ENCODE data around the gene FGF22.

Gene FGF22

DNA sequence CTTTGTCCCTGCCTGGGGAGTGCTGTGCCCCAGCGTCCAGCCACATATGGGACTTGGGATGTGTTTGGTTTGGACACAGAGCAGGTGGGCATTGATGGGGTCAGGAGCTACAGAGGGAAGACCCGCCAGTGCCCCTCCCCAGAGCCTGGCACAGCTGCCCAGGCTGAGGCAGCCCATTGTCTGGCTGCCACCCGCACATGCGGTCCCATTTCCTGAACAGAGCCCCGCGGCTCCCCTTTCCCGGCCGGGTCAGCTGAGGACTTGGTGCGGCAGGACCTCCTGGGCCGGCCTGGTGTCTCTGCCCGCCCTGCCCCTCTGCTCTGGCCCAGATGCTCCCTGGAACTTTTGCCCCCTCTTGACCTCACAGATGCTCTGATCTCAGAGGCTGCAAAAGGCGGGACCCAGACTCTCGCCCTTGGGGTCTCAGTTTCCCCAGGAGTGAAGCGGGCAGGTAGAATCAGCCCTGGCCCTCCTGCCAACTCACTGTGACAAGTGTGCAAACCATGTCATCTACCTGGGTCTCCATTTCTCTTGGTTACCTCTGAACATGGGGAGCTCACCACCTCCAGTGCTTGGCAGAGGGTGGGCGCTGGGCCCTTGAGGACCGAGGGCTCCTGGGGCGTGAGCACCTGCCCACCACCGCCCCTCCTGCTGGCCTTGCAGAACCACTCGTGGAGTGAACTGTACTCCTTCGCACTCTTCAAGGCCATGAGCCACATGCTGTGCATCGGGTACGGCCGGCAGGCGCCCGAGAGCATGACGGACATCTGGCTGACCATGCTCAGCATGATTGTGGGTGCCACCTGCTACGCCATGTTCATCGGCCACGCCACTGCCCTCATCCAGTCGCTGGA, 32.2 kb upstream of the FGF22 start:
- no peak overlapping the region for H3K4me3 ChIP-seq (ENCODE audit: insufficient read depth, low read depth, low read length, poor library complexity, severe bottlenecking)
- peaks cover 25% of the 10 kb centered on the region for H3K4me1 ChIP-seq (ENCODE audit: control insufficient read depth, insufficient read depth, low read length, poor library complexity, severe bottlenecking)
- no peak overlapping the region for H3K27ac ChIP-seq (ENCODE audit: insufficient read depth, low read length, poor library complexity, severe bottlenecking)
- no peak for DNase-seq
- no peaks in the 10 kb centered on the region for H3K27me3 ChIP-seq (replicated peaks; ENCODE audit: control insufficient read depth, insufficient read depth, low read length, poor library complexity, severe bottlenecking)
- H3K36me3 ChIP-seq (ENCODE audit: control insufficient read depth, insufficient read depth, low read length) = no peaks in the 10 kb centered on the region
- no peaks in the 10 kb centered on the region for H3K9me3 ChIP-seq (ENCODE audit: control insufficient read depth, low read length)

- Histone ChIP-seq H3K36me3 (ENCODE audit: control insufficient read depth, insufficient read depth, low read length) (no peaks in the 10 kb centered on the region), H3K4me3 (ENCODE audit: insufficient read depth, low read depth, low read length, poor library complexity, severe bottlenecking) (no peak overlapping the region), H3K27ac (ENCODE audit: insufficient read depth, low read length, poor library complexity, severe bottlenecking) (no peak overlapping the region), H3K4me1 (ENCODE audit: control insufficient read depth, insufficient read depth, low read length, poor library complexity, severe bottlenecking) (peaks cover 25% of the 10 kb centered on the region), H3K27me3 (replicated peaks; ENCODE audit: control insufficient read depth, insufficient read depth, low read length, poor library complexity, severe bottlenecking) (no peaks in the 10 kb centered on the region), H3K9me3 (ENCODE audit: control insufficient read depth, low read length) (no peaks in the 10 kb centered on the region)
- DNase-seq = no peak
Measured at GRCh38 chr19:608155-609003, 31.3 kb upstream of the FGF22 start.

DNA sequence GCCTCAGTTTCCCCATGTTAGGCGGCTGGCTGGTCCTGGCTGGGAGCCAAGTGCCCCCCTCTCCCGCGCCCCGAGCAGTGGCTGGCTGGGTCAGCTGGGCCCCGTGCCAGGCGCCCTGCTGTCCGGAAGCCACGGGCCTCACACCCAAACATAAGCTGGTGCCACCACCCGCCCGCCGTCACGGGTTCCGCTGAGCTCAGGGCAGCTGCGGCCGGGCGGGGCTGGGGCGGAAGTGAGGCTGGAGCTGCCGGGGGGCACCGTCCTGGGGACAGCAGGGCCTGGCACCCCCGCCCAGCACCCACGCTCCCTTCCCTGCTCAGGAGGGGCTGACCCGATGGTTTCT, 30.7 kb upstream of the FGF22 start:
- H3K27ac ChIP-seq (ENCODE audit: insufficient read depth, low read length, poor library complexity, severe bottlenecking) = no peak overlapping the region
- H3K27me3 ChIP-seq (replicated peaks; ENCODE audit: control insufficient read depth, insufficient read depth, low read length, poor library complexity, severe bottlenecking) = no peaks in the 10 kb centered on the region
- H3K4me1 ChIP-seq (ENCODE audit: control insufficient read depth, insufficient read depth, low read length, poor library complexity, severe bottlenecking) = peaks cover 25% of the 10 kb centered on the region
- no peaks in the 10 kb centered on the region for H3K36me3 ChIP-seq (ENCODE audit: control insufficient read depth, insufficient read depth, low read length)
- no peak for DNase-seq
- no peak overlapping the region for H3K4me3 ChIP-seq (ENCODE audit: insufficient read depth, low read depth, low read length, poor library complexity, severe bottlenecking)
- no peaks in the 10 kb centered on the region for H3K9me3 ChIP-seq (ENCODE audit: control insufficient read depth, low read length)

GRCh38 chr19:610071-610800, 29.4 kb upstream of the FGF22 start:
- H3K27me3 ChIP-seq (replicated peaks; ENCODE audit: control insufficient read depth, insufficient read depth, low read length, poor library complexity, severe bottlenecking) = no peaks in the 10 kb centered on the region
- H3K4me3 ChIP-seq (ENCODE audit: insufficient read depth, low read depth, low read length, poor library complexity, severe bottlenecking) = peak overlapping the region; percentile 56
- DNase-seq = peak in 2 of 3 donors; percentile 7 to 30
- peak overlapping the region; percentile 69 for H3K27ac ChIP-seq (ENCODE audit: insufficient read depth, low read length, poor library complexity, severe bottlenecking)
- no peaks in the 10 kb centered on the region for H3K36me3 ChIP-seq (ENCODE audit: control insufficient read depth, insufficient read depth, low read length)
- H3K9me3 ChIP-seq (ENCODE audit: control insufficient read depth, low read length) = no peaks in the 10 kb centered on the region
- H3K4me1 ChIP-seq (ENCODE audit: control insufficient read depth, insufficient read depth, low read length, poor library complexity, severe bottlenecking) = peaks cover 25% of the 10 kb centered on the region

DNA sequence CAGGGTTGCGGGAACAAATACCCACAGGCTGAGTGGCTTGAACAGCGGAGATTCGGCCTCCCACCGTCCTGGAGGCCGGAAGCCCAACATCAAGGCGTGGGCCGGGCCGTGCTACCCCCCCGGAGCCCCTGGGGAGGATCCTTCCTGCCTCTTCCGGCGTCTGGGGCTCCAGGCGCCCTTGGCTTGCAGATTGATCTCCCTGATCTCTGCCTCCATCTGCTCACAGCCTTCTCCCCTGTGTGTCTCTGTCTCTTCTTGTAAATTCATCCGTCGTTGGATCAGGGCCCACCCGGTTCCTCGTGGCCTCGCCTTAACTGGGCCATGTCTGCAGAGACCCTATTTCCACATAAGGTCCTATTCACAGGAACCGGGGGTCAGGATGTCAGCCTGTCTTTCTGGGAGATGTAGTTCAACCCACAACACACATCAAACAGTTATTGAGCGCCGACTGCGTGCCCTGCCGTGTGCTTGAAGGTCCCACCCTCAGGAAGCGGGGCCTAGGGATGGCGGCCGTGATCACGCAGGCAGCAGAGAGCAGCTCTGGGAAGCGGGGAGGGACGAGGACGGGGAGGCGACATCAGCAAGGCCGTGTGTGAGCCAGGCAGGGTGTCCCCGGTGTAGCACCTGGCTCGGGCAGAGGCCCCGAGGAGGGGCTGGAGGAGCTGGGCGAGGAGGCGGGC, 28.7 kb upstream of the FGF22 start:
- Histone ChIP-seq H3K36me3 (ENCODE audit: control insufficient read depth, insufficient read depth, low read length) (no peaks in the 10 kb centered on the region), H3K27ac (ENCODE audit: insufficient read depth, low read length, poor library complexity, severe bottlenecking) (peak overlapping the region; percentile 69), H3K4me1 (ENCODE audit: control insufficient read depth, insufficient read depth, low read length, poor library complexity, severe bottlenecking) (peaks cover 25% of the 10 kb centered on the region), H3K27me3 (replicated peaks; ENCODE audit: control insufficient read depth, insufficient read depth, low read length, poor library complexity, severe bottlenecking) (no peaks in the 10 kb centered on the region), H3K4me3 (ENCODE audit: insufficient read depth, low read depth, low read length, poor library complexity, severe bottlenecking) (peak overlapping the region; percentile 56), H3K9me3 (ENCODE audit: control insufficient read depth, low read length) (no peaks in the 10 kb centered on the region)
- peak; percentile 34 to 58 (median 50) for DNase-seq

DNA sequence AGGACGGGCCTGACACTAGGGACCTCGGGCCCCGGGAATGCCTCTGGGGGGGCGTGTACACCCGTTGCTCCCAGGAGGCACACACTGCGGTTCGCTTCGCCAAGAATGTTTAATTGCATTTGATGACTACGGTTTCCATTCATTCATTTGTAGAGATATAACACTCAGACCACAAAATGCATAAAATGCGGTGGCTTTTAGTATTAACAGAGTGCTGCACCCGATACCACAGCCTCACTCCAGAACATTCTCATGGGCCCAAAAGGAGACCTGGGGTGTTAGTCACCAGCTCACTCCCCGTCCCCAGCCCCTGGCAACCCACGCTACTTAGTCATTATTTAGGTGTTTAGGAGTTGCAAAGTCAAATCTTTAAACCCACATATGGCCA, 28.2 kb upstream of the FGF22 start:
- peak overlapping the region; percentile 69 for H3K27ac ChIP-seq (ENCODE audit: insufficient read depth, low read length, poor library complexity, severe bottlenecking)
- H3K36me3 ChIP-seq (ENCODE audit: control insufficient read depth, insufficient read depth, low read length) = no peaks in the 10 kb centered on the region
- peak overlapping the region; percentile 56 for H3K4me3 ChIP-seq (ENCODE audit: insufficient read depth, low read depth, low read length, poor library complexity, severe bottlenecking)
- peaks cover 25% of the 10 kb centered on the region for H3K4me1 ChIP-seq (ENCODE audit: control insufficient read depth, insufficient read depth, low read length, poor library complexity, severe bottlenecking)
- no peaks in the 10 kb centered on the region for H3K27me3 ChIP-seq (replicated peaks; ENCODE audit: control insufficient read depth, insufficient read depth, low read length, poor library complexity, severe bottlenecking)
- peak in 2 of 3 donors; percentile 51 to 57 for DNase-seq
- H3K9me3 ChIP-seq (ENCODE audit: control insufficient read depth, low read length) = no peaks in the 10 kb centered on the region

- Histone ChIP-seq H3K9me3 (ENCODE audit: control insufficient read depth, low read length) (no peaks in the 10 kb centered on the region), H3K36me3 (ENCODE audit: control insufficient read depth, insufficient read depth, low read length) (peaks cover 6% of the 10 kb centered on the region), H3K4me1 (ENCODE audit: control insufficient read depth, insufficient read depth, low read length, poor library complexity, severe bottlenecking) (peaks cover 25% of the 10 kb centered on the region), H3K4me3 (ENCODE audit: insufficient read depth, low read depth, low read length, poor library complexity, severe bottlenecking) (no peak overlapping the region), H3K27me3 (replicated peaks; ENCODE audit: control insufficient read depth, insufficient read depth, low read length, poor library complexity, severe bottlenecking) (no peaks in the 10 kb centered on the region), H3K27ac (ENCODE audit: insufficient read depth, low read length, poor library complexity, severe bottlenecking) (no peak overlapping the region)
- no peak for DNase-seq
Measured at GRCh38 chr19:612941-613340, 26.7 kb upstream of the FGF22 start.

DNA sequence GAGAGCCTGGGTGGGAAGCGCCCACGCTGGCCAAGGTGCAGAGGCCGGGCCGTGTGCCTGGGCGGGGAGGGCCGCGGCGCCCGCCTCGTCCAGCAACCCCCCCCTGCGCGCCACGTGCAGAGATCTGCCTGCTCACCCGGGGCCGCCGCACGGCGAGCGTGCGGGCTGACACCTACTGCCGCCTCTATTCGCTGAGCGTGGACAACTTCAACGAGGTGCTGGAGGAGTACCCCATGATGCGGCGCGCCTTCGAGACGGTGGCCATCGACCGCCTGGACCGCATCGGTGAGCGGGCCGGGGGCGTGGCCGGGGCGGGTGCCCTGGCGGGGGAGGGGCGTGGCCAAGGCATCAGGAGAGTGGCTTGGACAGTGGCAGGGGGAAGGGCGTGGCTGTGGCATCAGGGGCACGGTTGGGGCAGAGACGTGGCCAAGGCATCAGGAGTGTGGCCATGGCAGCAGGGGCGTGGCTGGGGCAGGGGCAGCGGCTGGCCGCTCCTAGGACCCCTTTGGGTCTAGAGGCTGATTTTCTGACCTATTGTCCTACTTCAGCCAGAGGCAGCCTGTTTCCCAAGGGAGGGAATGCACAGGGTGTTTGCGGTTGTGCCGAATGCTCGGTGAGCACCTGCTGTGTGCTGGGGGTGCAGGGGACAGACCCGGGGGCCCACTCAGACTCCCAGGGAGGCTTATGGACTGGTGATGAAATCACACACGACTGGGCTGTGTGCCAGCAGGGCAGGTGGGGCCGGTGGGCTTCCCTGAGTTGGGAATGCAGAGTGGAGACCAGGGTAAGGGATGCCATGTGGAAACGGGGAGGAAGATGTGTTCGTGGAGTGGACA, 25.7 kb upstream of the FGF22 start:
- Histone ChIP-seq H3K27ac (ENCODE audit: insufficient read depth, low read length, poor library complexity, severe bottlenecking) (no peak overlapping the region), H3K36me3 (ENCODE audit: control insufficient read depth, insufficient read depth, low read length) (peaks cover 16% of the 10 kb centered on the region), H3K4me3 (ENCODE audit: insufficient read depth, low read depth, low read length, poor library complexity, severe bottlenecking) (no peak overlapping the region), H3K27me3 (replicated peaks; ENCODE audit: control insufficient read depth, insufficient read depth, low read length, poor library complexity, severe bottlenecking) (no peaks in the 10 kb centered on the region), H3K9me3 (ENCODE audit: control insufficient read depth, low read length) (no peaks in the 10 kb centered on the region), H3K4me1 (ENCODE audit: control insufficient read depth, insufficient read depth, low read length, poor library complexity, severe bottlenecking) (peaks cover 21% of the 10 kb centered on the region)
- no peak for DNase-seq

DNA sequence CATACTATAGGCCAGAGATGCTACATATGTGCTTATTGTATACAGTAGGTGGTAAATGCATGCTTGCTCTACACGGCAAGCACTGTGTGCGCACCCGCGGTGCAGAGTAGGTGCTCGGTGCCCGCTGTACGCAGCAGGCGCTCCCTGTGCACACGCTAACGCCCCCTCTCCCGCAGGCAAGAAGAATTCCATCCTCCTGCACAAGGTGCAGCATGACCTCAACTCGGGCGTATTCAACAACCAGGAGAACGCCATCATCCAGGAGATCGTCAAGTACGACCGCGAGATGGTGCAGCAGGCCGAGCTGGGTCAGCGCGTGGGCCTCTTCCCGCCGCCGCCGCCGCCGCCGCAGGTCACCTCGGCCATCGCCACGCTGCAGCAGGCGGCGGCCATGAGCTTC, 24.1 kb upstream of the FGF22 start:
- DNase-seq = no peak
- H3K4me3 ChIP-seq (ENCODE audit: insufficient read depth, low read depth, low read length, poor library complexity, severe bottlenecking) = no peak overlapping the region
- H3K27ac ChIP-seq (ENCODE audit: insufficient read depth, low read length, poor library complexity, severe bottlenecking) = no peak overlapping the region
- H3K27me3 ChIP-seq (replicated peaks; ENCODE audit: control insufficient read depth, insufficient read depth, low read length, poor library complexity, severe bottlenecking) = no peaks in the 10 kb centered on the region
- H3K36me3 ChIP-seq (ENCODE audit: control insufficient read depth, insufficient read depth, low read length) = peaks cover 31% of the 10 kb centered on the region
- no peaks in the 10 kb centered on the region for H3K9me3 ChIP-seq (ENCODE audit: control insufficient read depth, low read length)
- peaks cover 10% of the 10 kb centered on the region for H3K4me1 ChIP-seq (ENCODE audit: control insufficient read depth, insufficient read depth, low read length, poor library complexity, severe bottlenecking)
